ENCODE data around the gene MON2. TPM values are rescaled to one million over a fixed set of nuclear protein-coding genes. Genes with fewer than 3 reads are reported as not detected.

MON2 gene
- polyA plus RNA-seq, 6 donors from 2014 or later: 4.0 to 28.6 (median 18.1) TPM

GRCh38 chr12:62586850-62587249, 120.2 kb downstream of the MON2 start:
- H3K27me3 Mint-ChIP-seq: no peaks in the 10 kb centered on the region
- peaks cover 0 to 3% (median 0%) of the 10 kb centered on the region in 3 donors for H3K4me1 Mint-ChIP-seq
- no peak overlapping the region for H3K4me3 Mint-ChIP-seq
- H3K27ac Mint-ChIP-seq: peak overlapping the region in 1 of 6 donors; percentile 49
- no peak for DNase-seq
- ATAC-seq (ENCODE audit: low read depth in 2 of 2): no peak
- H3K36me3 Mint-ChIP-seq: peaks cover 12 to 34% of the 10 kb centered on the region in 2 donors
- no peaks in the 10 kb centered on the region for H3K9me3 Mint-ChIP-seq

- H3K27me3 Mint-ChIP-seq: no peaks in the 10 kb centered on the region
- no peak overlapping the region for H3K4me3 Mint-ChIP-seq
- no peaks in the 10 kb centered on the region for H3K9me3 Mint-ChIP-seq
- no peak for ATAC-seq (ENCODE audit: low read depth in 2 of 2)
- DNase-seq: no peak
- peaks cover 4 to 26% of the 10 kb centered on the region in 2 donors for H3K36me3 Mint-ChIP-seq
- H3K27ac Mint-ChIP-seq: no peak overlapping the region
- H3K4me1 Mint-ChIP-seq: no peaks in the 10 kb centered on the region
Observed at GRCh38 chr12:62588916-62589315, 122.3 kb downstream of the MON2 start.

GRCh38 chr12:62597253-62597652, 130.6 kb downstream of the MON2 start:
- no peaks in the 10 kb centered on the region for H3K9me3 Mint-ChIP-seq
- H3K4me1 Mint-ChIP-seq: peaks cover 4 to 15% (median 7%) of the 10 kb centered on the region in 3 donors
- DNase-seq: no peak
- H3K27ac Mint-ChIP-seq: peak overlapping the region in 1 of 6 donors; percentile 64
- no peaks in the 10 kb centered on the region for H3K36me3 Mint-ChIP-seq
- no peaks in the 10 kb centered on the region for H3K27me3 Mint-ChIP-seq
- ATAC-seq (ENCODE audit: low read depth in 2 of 2): no peak
- no peak overlapping the region for H3K4me3 Mint-ChIP-seq

GRCh38 chr12:62598846-62599245, 132.2 kb downstream of the MON2 start:
- Mint-ChIP-seq H3K4me3 (peak overlapping the region in 1 of 8 donors; percentile 18), H3K4me1 (peaks cover 8 to 19% (median 9%) of the 10 kb centered on the region in 3 donors), H3K9me3 (no peaks in the 10 kb centered on the region), H3K27me3 (no peaks in the 10 kb centered on the region), H3K27ac (no peak overlapping the region), H3K36me3 (no peaks in the 10 kb centered on the region)
- no peak for ATAC-seq (ENCODE audit: low read depth in 2 of 2)
- no peak for DNase-seq

- H3K36me3 Mint-ChIP-seq: no peaks in the 10 kb centered on the region
- no peak for ATAC-seq (ENCODE audit: low read depth in 2 of 2)
- H3K4me3 Mint-ChIP-seq: peak overlapping the region in 1 of 8 donors; percentile 100
- no peak for DNase-seq
- peaks cover 15 to 27% (median 19%) of the 10 kb centered on the region in 3 donors for H3K4me1 Mint-ChIP-seq
- H3K27me3 Mint-ChIP-seq: no peaks in the 10 kb centered on the region
- peak overlapping the region in 3 of 6 donors; percentile 14 to 100 (median 100) for H3K27ac Mint-ChIP-seq
- no peaks in the 10 kb centered on the region for H3K9me3 Mint-ChIP-seq
Observed at GRCh38 chr12:62599854-62600437, 133.3 kb downstream of the MON2 start.

- DNase-seq (no peak), ATAC-seq (ENCODE audit: low read depth in 2 of 2) (no peak)
- Mint-ChIP-seq H3K27ac (peak overlapping the region; percentile 99 to 100 (median 100)), H3K9me3 (no peaks in the 10 kb centered on the region), H3K4me1 (peaks cover 16 to 46% (median 30%) of the 10 kb centered on the region in 3 donors), H3K27me3 (no peaks in the 10 kb centered on the region), H3K4me3 (peak overlapping the region; percentile 85 to 100 (median 94)), H3K36me3 (peaks cover 0 to 4% of the 10 kb centered on the region in 2 donors)
Observed at GRCh38 chr12:62601765-62602164, 135.1 kb downstream of the MON2 start.

- no peaks in the 10 kb centered on the region for H3K9me3 Mint-ChIP-seq
- ATAC-seq (ENCODE audit: low read depth in 2 of 2) (peak; percentile 70), DNase-seq (peak; percentile 97)
- no peaks in the 10 kb centered on the region for H3K27me3 Mint-ChIP-seq
- H3K27ac Mint-ChIP-seq: peak overlapping the region; percentile 99 to 100 (median 100)
- peak overlapping the region; percentile 85 to 100 (median 94) for H3K4me3 Mint-ChIP-seq
- peaks cover 0 to 4% of the 10 kb centered on the region in 2 donors for H3K36me3 Mint-ChIP-seq
- H3K4me1 Mint-ChIP-seq: peaks cover 18 to 46% (median 35%) of the 10 kb centered on the region in 3 donors
Observed at GRCh38 chr12:62602255-62603060, 135.8 kb downstream of the MON2 start.

- H3K27me3 Mint-ChIP-seq: no peaks in the 10 kb centered on the region
- peak overlapping the region; percentile 85 to 100 (median 94) for H3K4me3 Mint-ChIP-seq
- ATAC-seq (ENCODE audit: low read depth in 2 of 2): peak; percentile 52 to 53
- H3K27ac Mint-ChIP-seq: peak overlapping the region; percentile 99 to 100 (median 100)
- DNase-seq: peak; percentile 79
- peaks cover 0 to 4% of the 10 kb centered on the region in 2 donors for H3K36me3 Mint-ChIP-seq
- H3K9me3 Mint-ChIP-seq: no peaks in the 10 kb centered on the region
- peaks cover 18 to 46% (median 35%) of the 10 kb centered on the region in 3 donors for H3K4me1 Mint-ChIP-seq
Observed at GRCh38 chr12:62603061-62603810, 136.6 kb downstream of the MON2 start.

GRCh38 chr12:62603811-62604098, 137.1 kb downstream of the MON2 start:
- peaks cover 0 to 4% of the 10 kb centered on the region in 2 donors for H3K36me3 Mint-ChIP-seq

GRCh38 chr12:62604373-62604772, 137.7 kb downstream of the MON2 start:
- H3K4me1 Mint-ChIP-seq: peaks cover 18 to 46% (median 35%) of the 10 kb centered on the region in 3 donors
- H3K27me3 Mint-ChIP-seq: no peaks in the 10 kb centered on the region
- DNase-seq: no peak
- peaks cover 0 to 4% of the 10 kb centered on the region in 2 donors for H3K36me3 Mint-ChIP-seq
- H3K27ac Mint-ChIP-seq: peak overlapping the region; percentile 94 to 100 (median 100)
- peak overlapping the region; percentile 85 to 100 (median 94) for H3K4me3 Mint-ChIP-seq
- no peaks in the 10 kb centered on the region for H3K9me3 Mint-ChIP-seq
- ATAC-seq (ENCODE audit: low read depth in 2 of 2): no peak

More at GRCh38 chr12:62603811-62604098, 137.1 kb downstream of the MON2 start:
- no peaks in the 10 kb centered on the region for H3K27me3 Mint-ChIP-seq
- peak overlapping the region; percentile 85 to 100 (median 94) for H3K4me3 Mint-ChIP-seq
- H3K27ac Mint-ChIP-seq: peak overlapping the region; percentile 94 to 100 (median 100)
- no peak for DNase-seq
- H3K9me3 Mint-ChIP-seq: no peaks in the 10 kb centered on the region
- ATAC-seq (ENCODE audit: low read depth in 2 of 2): no peak
- H3K4me1 Mint-ChIP-seq: peaks cover 18 to 46% (median 35%) of the 10 kb centered on the region in 3 donors

- Mint-ChIP-seq H3K27me3 (no peaks in the 10 kb centered on the region), H3K4me3 (peak overlapping the region in 6 of 8 donors; percentile 85 to 100 (median 94))
- DNase-seq: no peak
Observed at GRCh38 chr12:62604871-62605270, 138.2 kb downstream of the MON2 start.

GRCh38 chr12:62605981-62606380, 139.4 kb downstream of the MON2 start:
- Mint-ChIP-seq H3K9me3 (no peaks in the 10 kb centered on the region), H3K4me3 (peak overlapping the region in 2 of 8 donors; percentile 92 to 100), H3K27ac (peak overlapping the region in 3 of 6 donors; percentile 77 to 100 (median 89)), H3K4me1 (peaks cover 14 to 39% (median 38%) of the 10 kb centered on the region in 3 donors), H3K36me3 (peaks cover 0 to 4% of the 10 kb centered on the region in 2 donors), H3K27me3 (no peaks in the 10 kb centered on the region)
- DNase-seq (no peak), ATAC-seq (ENCODE audit: low read depth in 2 of 2) (no peak)

More at GRCh38 chr12:62604871-62605270, 138.2 kb downstream of the MON2 start:
- Mint-ChIP-seq H3K9me3 (no peaks in the 10 kb centered on the region), H3K27ac (peak overlapping the region; percentile 94 to 100 (median 100)), H3K36me3 (peaks cover 0 to 4% of the 10 kb centered on the region in 2 donors), H3K4me1 (peaks cover 18 to 46% (median 35%) of the 10 kb centered on the region in 3 donors)
- ATAC-seq (ENCODE audit: low read depth in 2 of 2): no peak

GRCh38 chr12:62606654-62607053, 140.0 kb downstream of the MON2 start:
- peak overlapping the region in 4 of 6 donors; percentile 18 to 77 (median 30) for H3K27ac Mint-ChIP-seq
- no peak for ATAC-seq (ENCODE audit: low read depth in 2 of 2)
- no peaks in the 10 kb centered on the region for H3K27me3 Mint-ChIP-seq
- no peak for DNase-seq
- peak overlapping the region in 1 of 8 donors; percentile 100 for H3K4me3 Mint-ChIP-seq
- peaks cover 0 to 4% of the 10 kb centered on the region in 2 donors for H3K36me3 Mint-ChIP-seq
- H3K9me3 Mint-ChIP-seq: no peaks in the 10 kb centered on the region
- H3K4me1 Mint-ChIP-seq: peaks cover 14 to 35% (median 34%) of the 10 kb centered on the region in 3 donors

Measured in naive B cell (primary cell).